Neural cell (in vitro differentiated cells): ENCODE data around the gene LEF1. TPM values are rescaled to one million over a fixed set of nuclear protein-coding genes. Genes with fewer than 3 reads are reported as not detected.

ENCODE experiments used
- H2AFZ ChIP-seq: fragments of 200-600, 300-800 bp; sonication (generic), shearing (Covaris generic); 2 replicates; pipeline ENCODE4 v1.6.0; 2014; ENCODE audit warnings: low read depth, mild to moderate bottlenecking, antibody characterized with exemption, low read length, moderate library complexity
- H3F3A ChIP-seq: fragments of 200-600 bp; shearing (Covaris generic); 2 replicates; pipeline ENCODE4 v1.6.1; 2016; ENCODE audit warnings: mild to moderate bottlenecking, moderate library complexity, mixed read lengths, antibody characterized with exemption, low read length; ENCODE audit not compliant: insufficient read depth, poor library complexity, severe bottlenecking
- H3K27ac ChIP-seq: fragments of 200-600, 300-800 bp; sonication (generic), shearing (Covaris generic); 2 replicates; pipeline ENCODE4 v1.5.1; 2014; ENCODE audit warnings: mild to moderate bottlenecking, low read length, moderate library complexity
- H3K27me3 ChIP-seq: fragments of 300-800, 200-600 bp; sonication (generic), shearing (Covaris generic); 2 replicates; pipeline ENCODE4 v1.6.0; 2014; ENCODE audit warnings: mild to moderate bottlenecking, low read depth, low read length, moderate library complexity; ENCODE audit not compliant: insufficient read depth
- H3K36me3 ChIP-seq: fragments of 300-800, 200-600 bp; sonication (generic), shearing (Covaris generic); 2 replicates; pipeline ENCODE4 v1.5.1; 2014; ENCODE audit warnings: mild to moderate bottlenecking, antibody characterized with exemption, low read length, moderate library complexity; ENCODE audit not compliant: insufficient read depth
- H3K4me2 ChIP-seq: fragments of 300-800, 200-600 bp; sonication (generic), shearing (Covaris generic); 2 replicates; pipeline ENCODE4 v1.6.0; 2014; ENCODE audit warnings: mild to moderate bottlenecking, low read length
- H3K4me3 ChIP-seq: fragments of 300-800, 200-600 bp; sonication (generic), shearing (Covaris generic); 2 replicates; pipeline ENCODE4 v1.5.1; 2014; ENCODE audit warnings: mild to moderate bottlenecking, low read length, moderate library complexity
- H3K79me2 ChIP-seq: fragments of 200-600 bp; shearing (Covaris generic); replicated peaks from 2 replicates; pipeline ENCODE4 v1.6.0; 2014; ENCODE audit warnings: mild to moderate bottlenecking, low read length, moderate library complexity; ENCODE audit not compliant: insufficient read depth
- H3K9ac ChIP-seq: fragments of 300-800, 200-600 bp; sonication (generic), shearing (Covaris generic); 2 replicates; pipeline ENCODE4 v1.6.1; 2016; ENCODE audit warnings: mild to moderate bottlenecking, low read length, mixed read lengths
- H3K9me2 ChIP-seq: fragments of 200-600 bp; shearing (Covaris generic); 2 replicates; pipeline ENCODE4 v1.6.1; 2016; ENCODE audit warnings: mild to moderate bottlenecking, low read length, mixed read lengths; ENCODE audit not compliant: insufficient read depth
- H3K9me3 ChIP-seq: fragments of 200-600, 300-800 bp; sonication (generic), shearing (Covaris generic); 2 replicates; pipeline ENCODE4 v1.6.1; 2016; ENCODE audit warnings: mild to moderate bottlenecking, mixed run types, low read length, moderate library complexity, mixed read lengths
- H4K20me1 ChIP-seq: fragments of 200-600 bp; shearing (Covaris generic); 2 replicates; pipeline ENCODE4 v1.6.1; 2016; ENCODE audit warnings: mild to moderate bottlenecking, mixed run types; ENCODE audit not compliant: insufficient read depth
- CTCF ChIP-seq: fragments of 450-650 bp; IDR thresholded peaks from 2 replicates; pipeline ENCODE4 v1.5.1; 2014; ENCODE audit warnings: antibody characterized with exemption, mild to moderate bottlenecking, moderate library complexity; ENCODE audit not compliant: poor library complexity, severe bottlenecking
- EP300 ChIP-seq: fragments of 450-650 bp; conservative IDR thresholded peaks from 2 replicates; pipeline ENCODE4 v1.6.1; 2014; ENCODE audit warnings: antibody characterized with exemption, mild to moderate bottlenecking, moderate library complexity; ENCODE audit not compliant: poor library complexity, severe bottlenecking
- EZH2 ChIP-seq: fragments of 200-600, 300-800 bp; shearing (Covaris generic), sonication (generic); IDR thresholded peaks from 2 replicates; pipeline ENCODE4 v1.6.1; 2014; ENCODE audit warnings: antibody characterized with exemption, low read length, borderline replicate concordance, mild to moderate bottlenecking; ENCODE audit not compliant: insufficient read depth, poor library complexity, severe bottlenecking
- MXI1 ChIP-seq: fragments of 450-650 bp; conservative IDR thresholded peaks from 2 replicates; pipeline ENCODE4 v1.6.1; 2014; ENCODE audit warnings: antibody characterized with exemption, mild to moderate bottlenecking; ENCODE audit not compliant: poor library complexity, severe bottlenecking
- POLR2AphosphoS5 ChIP-seq: IDR thresholded peaks from 2 replicates; pipeline ENCODE4 v1.6.1; 2012
- RAD21 ChIP-seq: fragments of 450-650 bp; conservative IDR thresholded peaks from 2 replicates; pipeline ENCODE4 v1.6.1; 2014; ENCODE audit warnings: antibody characterized with exemption, mild to moderate bottlenecking, moderate library complexity
- REST ChIP-seq: IDR thresholded peaks from 2 replicates; pipeline ENCODE4 v1.6.1; 2012; ENCODE audit warnings: borderline replicate concordance
- SMC3 ChIP-seq: fragments of 450-650 bp; conservative IDR thresholded peaks from 2 replicates; pipeline ENCODE4 v1.6.1; 2014; ENCODE audit warnings: antibody characterized with exemption, mild to moderate bottlenecking, moderate library complexity; ENCODE audit not compliant: poor library complexity
- TAF1 ChIP-seq: IDR thresholded peaks from 2 replicates; pipeline ENCODE4 v1.6.1; 2012; ENCODE audit warnings: low read depth
- polyA plus RNA-seq: library from polyadenylated mRNA; depleted of rRNA; stranded (reverse); fragments of >200 nt; gene quantifications from 2 replicates; pipeline ENCODE4 v1.2.3, GENCODE V29; 2014

LEF1 gene
- polyA plus RNA-seq, 1 donor from 2014 or later: 0.78 TPM

- Histone ChIP-seq H3K4me3 (no peak overlapping the region), H3K9me2 (no peaks in the 10 kb centered on the region), H3K9ac (no peak overlapping the region), H3K4me2 (no peak overlapping the region), H3K9me3 (no peaks in the 10 kb centered on the region), H3K27me3 (no peaks in the 10 kb centered on the region), H3K36me3 (no peaks in the 10 kb centered on the region), H3F3A (no peaks in the 10 kb centered on the region), H3K27ac (no peak overlapping the region), H3K79me2 (no peaks in the 10 kb centered on the region), H4K20me1 (no peaks in the 10 kb centered on the region), H2AFZ (no peak overlapping the region)
- TF ChIP-seq SMC3 (no peak), RAD21 (no peak), EZH2 (no peak), POLR2AphosphoS5 (no peak), CTCF (no peak), EP300 (no peak), REST (no peak), TAF1 (no peak), MXI1 (no peak)
Observed at GRCh38 chr4:108188770-108189169, 20.0 kb upstream of the LEF1 start.

GRCh38 chr4:108185252-108185651 is 16.5 kb upstream of the LEF1 start:
- Histone ChIP-seq H3K36me3 (no peaks in the 10 kb centered on the region), H3K4me3 (no peak overlapping the region), H2AFZ (no peak overlapping the region), H3K79me2 (no peaks in the 10 kb centered on the region), H3K27me3 (no peaks in the 10 kb centered on the region), H4K20me1 (no peaks in the 10 kb centered on the region), H3K27ac (no peak overlapping the region), H3K4me2 (no peak overlapping the region), H3K9ac (no peak overlapping the region), H3K9me2 (no peaks in the 10 kb centered on the region), H3F3A (no peaks in the 10 kb centered on the region), H3K9me3 (no peaks in the 10 kb centered on the region)
- TF ChIP-seq CTCF: no peak
- TF ChIP-seq TAF1: no peak
- TF ChIP-seq MXI1: no peak
- TF ChIP-seq RAD21: no peak
- no peak for TF ChIP-seq SMC3
- no peak for TF ChIP-seq EP300
- TF ChIP-seq REST: no peak
- TF ChIP-seq POLR2AphosphoS5: no peak
- TF ChIP-seq EZH2: no peak
